HEK293 (cell line): ENCODE results near the gene ADA.

Experiments used
- CTCF ChIA-PET: fragments of 350-600 bp; formaldehyde crosslinking; extraction: SDS; loops from one replicate; lab custom pipeline; 2021; ENCODE audit warnings: antibody characterized with exemption; lab: Yijun Ruan, JAX
- POLR2A ChIA-PET: fragments of 300-600 bp; formaldehyde crosslinking; extraction: SDS; loops from one replicate; lab custom pipeline; 2020; ENCODE audit warnings: antibody characterized with exemption, inconsistent platforms; lab: Yijun Ruan, JAX
- H3K27ac ChIP-seq: fragments of 200-500 bp; sonication (Bioruptor generic); 2 replicates; pipeline ENCODE4 v1.5.1; 2014; ENCODE audit warnings: low read depth, low read length, control low read depth, inconsistent platforms; ENCODE audit errors: extremely low read depth
- H3K36me3 ChIP-seq, 2 experiments: fragments of 200-500 bp in 1 of 2; sonication (Bioruptor generic) in 1 of 2; 1 replicate in 1 of 2; 2 replicates in 1 of 2; pipeline ENCODE4 v1.5.1; 2014 to 2017; ENCODE audit warnings: inconsistent platforms in 2 of 2, low read length in 2 of 2; ENCODE audit not compliant: control insufficient read depth in 2 of 2, insufficient read depth in 1 of 2
- H3K4me1 ChIP-seq: fragments of 200-500 bp; sonication (Bioruptor generic); 2 replicates; pipeline ENCODE4 v1.5.1; 2014; ENCODE audit warnings: mild to moderate bottlenecking, low read length, inconsistent platforms; ENCODE audit not compliant: control insufficient read depth, insufficient read depth
- H3K4me3 ChIP-seq: 2 replicates; pipeline ENCODE4 v1.5.1; 2011; ENCODE audit warnings: low read depth, mild to moderate bottlenecking, control low read depth, low read length, moderate library complexity
- H3K9me3 ChIP-seq: fragments of 200-500 bp; sonication (Bioruptor generic); 2 replicates; pipeline ENCODE4 v1.5.1; 2014; ENCODE audit warnings: low read depth, low read length, inconsistent platforms; ENCODE audit not compliant: control insufficient read depth, insufficient read depth
- BCL11B ChIP-seq: fragments of 450-650 bp; formaldehyde crosslinking; IDR thresholded peaks from 2 replicates; pipeline ENCODE4 v1.5.1; 2016; ENCODE audit warnings: low read depth, missing biosample characterization, missing genetic modification characterization
- GLIS1 ChIP-seq: fragments of 450-650 bp; formaldehyde crosslinking; IDR thresholded peaks from 2 replicates; pipeline ENCODE4 v1.5.1; 2016; ENCODE audit warnings: missing biosample characterization, missing genetic modification characterization
- ZBTB17 ChIP-seq: fragments of 450-650 bp; formaldehyde crosslinking; IDR thresholded peaks from 2 replicates; pipeline ENCODE4 v1.5.1; 2016; ENCODE audit warnings: missing biosample characterization, missing genetic modification characterization
- ZBTB49 ChIP-seq: fragments of 450-650 bp; formaldehyde crosslinking; IDR thresholded peaks from 2 replicates; pipeline ENCODE4 v1.5.1; 2016; ENCODE audit warnings: missing biosample characterization, missing genetic modification characterization, low read depth
- ZFHX2 ChIP-seq: fragments of 450-650 bp; formaldehyde crosslinking; conservative IDR thresholded peaks from 2 replicates; pipeline ENCODE4 v1.5.1; 2016; ENCODE audit warnings: missing biosample characterization, missing genetic modification characterization
- ZIC2 ChIP-seq: fragments of 450-650 bp; formaldehyde crosslinking; IDR thresholded peaks from 2 replicates; pipeline ENCODE4 v1.5.1; 2016; ENCODE audit warnings: missing biosample characterization, missing genetic modification characterization
- ZNF114 ChIP-seq: fragments of 450-650 bp; formaldehyde crosslinking; IDR thresholded peaks from 2 replicates; pipeline ENCODE4 v1.5.0; 2017; ENCODE audit warnings: missing biosample characterization, missing genetic modification characterization
- ZNF155 ChIP-seq: fragments of 450-650 bp; formaldehyde crosslinking; IDR thresholded peaks from 2 replicates; pipeline ENCODE4 v1.5.1; 2016; ENCODE audit warnings: missing biosample characterization, missing genetic modification characterization
- ZNF2 ChIP-seq: fragments of 450-650 bp; formaldehyde crosslinking; IDR thresholded peaks from 2 replicates; pipeline ENCODE4 v1.5.1; 2016; ENCODE audit warnings: missing biosample characterization, missing genetic modification characterization
- ZNF335 ChIP-seq: fragments of 450-650 bp; formaldehyde crosslinking; conservative IDR thresholded peaks from 2 replicates; pipeline ENCODE4 v1.5.1; 2016; ENCODE audit warnings: missing biosample characterization, missing genetic modification characterization
- ZNF354C ChIP-seq: fragments of 450-650 bp; formaldehyde crosslinking; IDR thresholded peaks from 2 replicates; pipeline ENCODE4 v1.5.1; 2016; ENCODE audit warnings: missing biosample characterization, missing genetic modification characterization, low read depth, borderline replicate concordance
- ZNF426 ChIP-seq: fragments of 450-650 bp; formaldehyde crosslinking; IDR thresholded peaks from 2 replicates; pipeline ENCODE4 v1.5.1; 2017; ENCODE audit warnings: missing biosample characterization, missing genetic modification characterization, mild to moderate bottlenecking, inconsistent platforms, moderate library complexity
- ZNF501 ChIP-seq: fragments of 450-650 bp; formaldehyde crosslinking; IDR thresholded peaks from 2 replicates; pipeline ENCODE4 v1.5.1; 2016; ENCODE audit warnings: missing biosample characterization, missing genetic modification characterization
- ZNF518A ChIP-seq: fragments of 450-650 bp; formaldehyde crosslinking; conservative IDR thresholded peaks from 2 replicates; pipeline ENCODE4 v1.5.1; 2016; ENCODE audit warnings: low read depth, missing biosample characterization, missing genetic modification characterization
- ZNF692 ChIP-seq: fragments of 450-650 bp; formaldehyde crosslinking; IDR thresholded peaks from 2 replicates; pipeline ENCODE4 v1.5.1; 2016; ENCODE audit warnings: missing biosample characterization, missing genetic modification characterization
- TF ChIP-seq, protein P1 (sequence below): fragments of 450-650 bp; formaldehyde crosslinking; IDR thresholded peaks from 2 replicates; pipeline ENCODE4 v1.5.1; 2016; ENCODE audit warnings: missing biosample characterization, missing genetic modification characterization
- TF ChIP-seq, protein P2 (sequence below): fragments of 450-650 bp; formaldehyde crosslinking; IDR thresholded peaks from 2 replicates; pipeline ENCODE4 v1.5.1; 2016; ENCODE audit warnings: missing biosample characterization, missing genetic modification characterization

ADA gene

GRCh38 chr20:44603327-44603726 is 48.2 kb downstream of the ADA start:
- Histone ChIP-seq H3K9me3 (no peaks in the 10 kb centered on the region), H3K4me3 (no peak overlapping the region), H3K36me3 (no peaks in the 10 kb centered on the region), H3K27ac (no peak overlapping the region), H3K4me1 (peaks cover 8% of the 10 kb centered on the region; the same call in 1 of the 2 replicates)
- CTCF ChIA-PET = interaction anchor here (0.6 to 1.7 kb wide), 9 partner anchors 9 to 681 kb away, joined by 3 to 7 read pairs (median 3); no protein-coding TSS in a partner anchor
- TF ChIP-seq ZNF114 (no peak), GLIS1 (tag by site-specific recombination) (no peak), ZNF2 (tag by site-specific recombination) (no peak), ZFHX2 (tag by site-specific recombination) (no peak), ZNF518A (no peak), ZNF501 (no peak), ZNF155 (tag by site-specific recombination) (no peak), ZNF335 (tag by site-specific recombination) (no peak), ZNF354C (tag by site-specific recombination) (no peak), ZNF692 (tag by site-specific recombination) (no peak), ZBTB49 (tag by site-specific recombination) (no peak)
- TF ChIP-seq, protein P1, sequence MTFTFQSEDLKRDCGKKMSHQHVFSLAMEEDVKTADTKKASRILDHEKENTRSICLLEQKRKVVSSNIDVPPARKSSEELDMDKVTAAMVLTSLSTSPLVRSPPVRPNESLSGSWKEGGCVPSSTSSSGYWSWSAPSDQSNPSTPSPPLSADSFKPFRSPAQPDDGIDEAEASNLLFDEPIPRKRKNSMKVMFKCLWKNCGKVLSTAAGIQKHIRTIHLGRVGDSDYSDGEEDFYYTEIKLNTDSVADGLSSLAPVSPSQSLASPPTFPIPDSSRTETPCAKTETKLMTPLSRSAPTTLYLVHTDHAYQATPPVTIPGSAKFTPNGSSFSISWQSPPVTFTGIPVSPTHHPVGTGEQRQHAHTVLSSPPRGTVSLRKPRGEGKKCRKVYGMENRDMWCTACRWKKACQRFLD (tag by site-specific recombination) = no peak
- POLR2A ChIA-PET = interaction anchor here (0.9 kb wide), 1 partner anchor 292 kb away, joined by 3 read pairs; the partner anchor contains the start of gene FITM2

- POLR2A ChIA-PET = no interaction called here
Observed at GRCh38 chr20:44601801-44602204, 49.7 kb downstream of the ADA start.

More at GRCh38 chr20:44601801-44602204, 49.7 kb downstream of the ADA start:
- Histone ChIP-seq H3K36me3 (no peaks in the 10 kb centered on the region), H3K4me1 (peaks cover 8% of the 10 kb centered on the region; the same call in 1 of the 2 replicates), H3K4me3 (no peak overlapping the region), H3K9me3 (no peaks in the 10 kb centered on the region), H3K27ac (no peak overlapping the region)
- CTCF ChIA-PET = interaction anchor here (0.7 to 1.1 kb wide), 5 partner anchors 8 to 485 kb away, joined by 3 read pairs; no protein-coding TSS in a partner anchor
- no peak for TF ChIP-seq ZNF426
- peak; percentile 56 for TF ChIP-seq ZIC2 (tag by site-specific recombination)
- TF ChIP-seq, protein P2, sequence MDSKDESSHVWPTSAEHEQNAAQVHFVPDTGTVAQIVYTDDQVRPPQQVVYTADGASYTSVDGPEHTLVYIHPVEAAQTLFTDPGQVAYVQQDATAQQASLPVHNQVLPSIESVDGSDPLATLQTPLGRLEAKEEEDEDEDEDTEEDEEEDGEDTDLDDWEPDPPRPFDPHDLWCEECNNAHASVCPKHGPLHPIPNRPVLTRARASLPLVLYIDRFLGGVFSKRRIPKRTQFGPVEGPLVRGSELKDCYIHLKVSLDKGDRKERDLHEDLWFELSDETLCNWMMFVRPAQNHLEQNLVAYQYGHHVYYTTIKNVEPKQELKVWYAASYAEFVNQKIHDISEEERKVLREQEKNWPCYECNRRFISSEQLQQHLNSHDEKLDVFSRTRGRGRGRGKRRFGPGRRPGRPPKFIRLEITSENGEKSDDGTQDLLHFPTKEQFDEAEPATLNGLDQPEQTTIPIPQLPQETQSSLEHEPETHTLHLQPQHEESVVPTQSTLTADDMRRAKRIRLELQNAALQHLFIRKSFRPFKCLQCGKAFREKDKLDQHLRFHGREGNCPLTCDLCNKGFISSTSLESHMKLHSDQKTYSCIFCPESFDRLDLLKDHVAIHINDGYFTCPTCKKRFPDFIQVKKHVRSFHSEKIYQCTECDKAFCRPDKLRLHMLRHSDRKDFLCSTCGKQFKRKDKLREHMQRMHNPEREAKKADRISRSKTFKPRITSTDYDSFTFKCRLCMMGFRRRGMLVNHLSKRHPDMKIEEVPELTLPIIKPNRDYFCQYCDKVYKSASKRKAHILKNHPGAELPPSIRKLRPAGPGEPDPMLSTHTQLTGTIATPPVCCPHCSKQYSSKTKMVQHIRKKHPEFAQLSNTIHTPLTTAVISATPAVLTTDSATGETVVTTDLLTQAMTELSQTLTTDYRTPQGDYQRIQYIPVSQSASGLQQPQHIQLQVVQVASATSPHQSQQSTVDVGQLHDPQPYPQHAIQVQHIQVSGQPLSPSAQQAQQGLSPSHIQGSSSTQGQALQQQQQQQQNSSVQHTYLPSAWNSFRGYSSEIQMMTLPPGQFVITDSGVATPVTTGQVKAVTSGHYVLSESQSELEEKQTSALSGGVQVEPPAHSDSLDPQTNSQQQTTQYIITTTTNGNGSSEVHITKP (tag by site-specific recombination) = peak; percentile 78
- peak; percentile 47; the same call in 1 of the 2 replicates for TF ChIP-seq ZBTB17 (tag by site-specific recombination)
- TF ChIP-seq GLIS1 (tag by site-specific recombination) = 0 out of 2 replicates have a peak, but pooled peaks have one; percentile 12
- no peak for TF ChIP-seq BCL11B (tag by site-specific recombination)
